ENCODE data around the gene PPIP5K2. TPM values are rescaled to one million over a fixed set of nuclear protein-coding genes. Genes with fewer than 3 reads are reported as not detected.

Gene PPIP5K2
- total and polyA plus RNA-seq, 2 donors from 2014 or later: 17.1 to 56.4 TPM

- Histone ChIP-seq H3K9ac (ENCODE audit: low read length in 3 of 3) (no peak overlapping the region), H3K36me3 (ENCODE audit: control insufficient read depth in 2 of 3, insufficient read depth in 3 of 3, low read length in 3 of 3) (no peaks in the 10 kb centered on the region), H3K4me3 (ENCODE audit: low read length in 3 of 3) (no peak overlapping the region), H3K4me1 (ENCODE audit: control insufficient read depth in 2 of 3, insufficient read depth in 2 of 3, low read depth in 1 of 3, low read length in 3 of 3) (no peaks in the 10 kb centered on the region), H3K27me3 (ENCODE audit: control insufficient read depth, insufficient read depth, low read length) (no peaks in the 10 kb centered on the region), H3K27ac (ENCODE audit: low read depth in 2 of 2, low read length in 2 of 2) (no peak overlapping the region), H3K9me3 (ENCODE audit: control insufficient read depth in 2 of 3, insufficient read depth in 1 of 3, low read length in 3 of 3) (no peaks in the 10 kb centered on the region)
- TF ChIP-seq, protein P1, sequence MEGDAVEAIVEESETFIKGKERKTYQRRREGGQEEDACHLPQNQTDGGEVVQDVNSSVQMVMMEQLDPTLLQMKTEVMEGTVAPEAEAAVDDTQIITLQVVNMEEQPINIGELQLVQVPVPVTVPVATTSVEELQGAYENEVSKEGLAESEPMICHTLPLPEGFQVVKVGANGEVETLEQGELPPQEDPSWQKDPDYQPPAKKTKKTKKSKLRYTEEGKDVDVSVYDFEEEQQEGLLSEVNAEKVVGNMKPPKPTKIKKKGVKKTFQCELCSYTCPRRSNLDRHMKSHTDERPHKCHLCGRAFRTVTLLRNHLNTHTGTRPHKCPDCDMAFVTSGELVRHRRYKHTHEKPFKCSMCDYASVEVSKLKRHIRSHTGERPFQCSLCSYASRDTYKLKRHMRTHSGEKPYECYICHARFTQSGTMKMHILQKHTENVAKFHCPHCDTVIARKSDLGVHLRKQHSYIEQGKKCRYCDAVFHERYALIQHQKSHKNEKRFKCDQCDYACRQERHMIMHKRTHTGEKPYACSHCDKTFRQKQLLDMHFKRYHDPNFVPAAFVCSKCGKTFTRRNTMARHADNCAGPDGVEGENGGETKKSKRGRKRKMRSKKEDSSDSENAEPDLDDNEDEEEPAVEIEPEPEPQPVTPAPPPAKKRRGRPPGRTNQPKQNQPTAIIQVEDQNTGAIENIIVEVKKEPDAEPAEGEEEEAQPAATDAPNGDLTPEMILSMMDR (IDR thresholded peaks at IDR 0.05; ENCODE audit: borderline replicate concordance, extremely low read depth, insufficient read depth): no peak
- FAIRE-seq (no peak), DNase-seq (no peak)
- intact Hi-C loops (cut with DNase I): no loop called here
These were observed 7.3 kb downstream of the PPIP5K2 start for GRCh38 chr5:103127292-103127817.

DNA sequence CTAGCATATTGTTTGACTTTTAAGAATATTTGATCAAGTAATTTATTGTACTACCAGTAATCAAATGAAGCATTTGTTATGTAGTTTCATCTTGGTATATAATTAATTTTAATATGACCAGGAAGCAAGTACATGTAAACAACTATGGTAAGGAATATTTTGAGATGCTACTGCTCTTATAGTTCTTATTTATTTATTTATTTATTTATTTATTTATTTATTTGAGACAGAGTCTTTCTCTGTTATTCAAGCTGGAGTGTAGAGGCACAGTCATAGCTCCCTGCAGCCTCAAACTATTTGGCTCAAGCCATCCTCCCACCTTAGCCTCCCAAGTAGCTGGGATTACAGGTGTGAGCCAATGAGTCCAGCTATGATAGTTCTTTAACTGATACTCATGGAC lies 8.1 kb downstream of the PPIP5K2 start:
- Histone ChIP-seq H3K27ac (ENCODE audit: low read depth in 2 of 2, low read length in 2 of 2) (no peak overlapping the region), H3K36me3 (ENCODE audit: control insufficient read depth in 2 of 3, insufficient read depth in 3 of 3, low read length in 3 of 3) (no peaks in the 10 kb centered on the region), H3K9me3 (ENCODE audit: control insufficient read depth in 2 of 3, insufficient read depth in 1 of 3, low read length in 3 of 3) (no peaks in the 10 kb centered on the region), H3K4me3 (ENCODE audit: low read length in 3 of 3) (no peak overlapping the region), H3K27me3 (ENCODE audit: control insufficient read depth, insufficient read depth, low read length) (no peaks in the 10 kb centered on the region), H3K9ac (ENCODE audit: low read length in 3 of 3) (no peak overlapping the region), H3K4me1 (ENCODE audit: control insufficient read depth in 2 of 3, insufficient read depth in 2 of 3, low read depth in 1 of 3, low read length in 3 of 3) (no peaks in the 10 kb centered on the region)
- DNase-seq (no peak), FAIRE-seq (no peak)
- TF ChIP-seq, protein P1 (IDR thresholded peaks at IDR 0.05; ENCODE audit: borderline replicate concordance, extremely low read depth, insufficient read depth): no peak
- intact Hi-C loops (cut with DNase I): no loop called here

DNA sequence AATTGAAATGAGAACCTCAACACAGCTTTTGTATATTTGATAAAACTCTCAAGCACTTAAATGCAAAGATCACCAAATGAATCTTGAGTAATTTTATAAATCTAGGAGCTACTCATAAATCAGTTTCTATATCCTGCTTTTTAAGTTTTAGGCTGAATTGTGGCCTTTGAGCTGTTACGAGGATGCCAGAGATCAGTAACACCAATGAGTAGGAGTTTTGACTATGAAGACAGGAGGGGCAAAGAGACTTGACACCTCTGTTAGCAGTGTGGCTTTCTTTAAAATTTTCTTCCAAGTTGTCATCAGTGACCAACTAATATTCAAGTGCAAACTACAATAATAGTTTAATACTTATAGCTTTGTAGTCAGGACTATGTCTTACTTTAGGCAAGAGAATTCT lies 12.6 kb downstream of the PPIP5K2 start:
- H3K27ac ChIP-seq (ENCODE audit: low read depth in 2 of 2, low read length in 2 of 2): no peak overlapping the region
- TF ChIP-seq, protein P1 (IDR thresholded peaks at IDR 0.05; ENCODE audit: borderline replicate concordance, extremely low read depth, insufficient read depth): no peak
- H3K27me3 ChIP-seq (ENCODE audit: control insufficient read depth, insufficient read depth, low read length): no peaks in the 10 kb centered on the region
- H3K9me3 ChIP-seq (ENCODE audit: control insufficient read depth in 2 of 3, insufficient read depth in 1 of 3, low read length in 3 of 3): no peaks in the 10 kb centered on the region
- peaks cover 0 to 2% (median 0%) of the 10 kb centered on the region in 3 donors for H3K36me3 ChIP-seq (ENCODE audit: control insufficient read depth in 2 of 3, insufficient read depth in 3 of 3, low read length in 3 of 3)
- no peak for DNase-seq
- FAIRE-seq: no peak
- H3K9ac ChIP-seq (ENCODE audit: low read length in 3 of 3): no peak overlapping the region
- no peaks in the 10 kb centered on the region for H3K4me1 ChIP-seq (ENCODE audit: control insufficient read depth in 2 of 3, insufficient read depth in 2 of 3, low read depth in 1 of 3, low read length in 3 of 3)
- intact Hi-C loops (cut with DNase I): no loop called here
- H3K4me3 ChIP-seq (ENCODE audit: low read length in 3 of 3): no peak overlapping the region

DNA sequence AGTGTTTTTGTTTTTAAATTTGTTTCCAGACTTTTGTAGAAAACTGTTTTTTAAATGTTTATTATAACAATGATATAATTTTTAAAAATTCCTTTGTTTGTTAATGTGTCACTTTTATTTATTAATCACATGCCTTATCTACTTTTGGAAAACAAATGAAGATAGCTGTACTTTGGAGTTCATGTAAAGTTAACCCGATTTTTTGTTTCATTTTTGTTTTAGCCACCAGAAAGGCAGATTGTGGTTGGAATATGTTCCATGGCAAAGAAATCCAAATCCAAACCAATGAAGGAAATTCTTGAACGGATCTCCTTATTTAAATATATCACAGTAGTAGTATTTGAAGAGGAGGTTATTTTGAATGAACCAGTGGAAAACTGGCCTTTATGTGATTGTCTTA lies 13.1 kb downstream of the PPIP5K2 start:
- Histone ChIP-seq H3K4me1 (ENCODE audit: control insufficient read depth in 2 of 3, insufficient read depth in 2 of 3, low read depth in 1 of 3, low read length in 3 of 3) (no peaks in the 10 kb centered on the region), H3K9ac (ENCODE audit: low read length in 3 of 3) (no peak overlapping the region), H3K4me3 (ENCODE audit: low read length in 3 of 3) (no peak overlapping the region), H3K9me3 (ENCODE audit: control insufficient read depth in 2 of 3, insufficient read depth in 1 of 3, low read length in 3 of 3) (no peaks in the 10 kb centered on the region), H3K27ac (ENCODE audit: low read depth in 2 of 2, low read length in 2 of 2) (no peak overlapping the region), H3K36me3 (ENCODE audit: control insufficient read depth in 2 of 3, insufficient read depth in 3 of 3, low read length in 3 of 3) (peaks cover 0 to 2% (median 0%) of the 10 kb centered on the region in 3 donors), H3K27me3 (ENCODE audit: control insufficient read depth, insufficient read depth, low read length) (no peaks in the 10 kb centered on the region)
- TF ChIP-seq, protein P1 (IDR thresholded peaks at IDR 0.05; ENCODE audit: borderline replicate concordance, extremely low read depth, insufficient read depth): no peak
- intact Hi-C loops (cut with DNase I): no loop called here
- FAIRE-seq (peak; percentile 89), DNase-seq (no peak)

Measured in kidney (tissue), 14 donors.